Mucosa of descending colon (tissue), 3 donors: Measurements from ENCODE around the gene SMIM3. TPM values are rescaled to one million over a fixed set of nuclear protein-coding genes. Genes with fewer than 3 reads are reported as not detected.

Experiments
- ATAC-seq: fragments of 200-7000 bp; cut with Tn5 transposase; one replicate; pipeline ENCODE4 v1.9.1; 2020; ENCODE audit warnings: mild to moderate bottlenecking, moderate library complexity
- DNase-seq, 3 donors: peaks; one replicate each; pipeline ENCODE4 v3.0.0-alpha.2; 2020
- H3K36me3 ChIP-seq: fragments of 200-600 bp; one replicate; pipeline ENCODE4 v1.8.0; 2021; ENCODE audit warnings: low read depth, mild to moderate bottlenecking
- H3K4me1 ChIP-seq: fragments of 200-600 bp; one replicate; pipeline ENCODE4 v1.8.0; 2021; ENCODE audit warnings: low read depth, mild to moderate bottlenecking
- H3K4me3 ChIP-seq: fragments of 200-600 bp; one replicate; pipeline ENCODE4 v1.8.0; 2021; ENCODE audit warnings: mild to moderate bottlenecking
- H3K9me3 ChIP-seq: fragments of 200-600 bp; one replicate; pipeline ENCODE4 v1.8.0; 2021; ENCODE audit warnings: mild to moderate bottlenecking
- intact Hi-C, 2 donors: fragments of 100-400 bp; cut with DNase I in 1 of 2; cut with micrococcal nuclease in 1 of 2; formaldehyde crosslinking; loops; one replicate each; pipeline versions ENCODE4 v1.11.0 to v1.11.1; 2022; cut with DNase I, micrococcal nuclease
- total RNA-seq, 3 donors: library from RNA; stranded (reverse); fragmentation: NEBNext Ultra II Directional in 2 of 3; extraction: Animal tissue kit (Norgen Biotek cat#: 25700) in 2 of 3; gene quantifications; one replicate each; pipeline versions ENCODE4 v1.2.1 to v1.2.4, GENCODE V29; 2021 to 2023
- TF ChIP-seq, protein P1 (sequence below): fragments of 200-600 bp; IDR thresholded peaks from one replicate; pipeline ENCODE4 v1.8.0; 2022; ENCODE audit warnings: antibody characterized with exemption, mild to moderate bottlenecking
- donor health status: DM: no; HTN: no; CAD: no; lungs with moderate emphysema.
- donor health status: DM: no; HTN: no; CAD: no.
- donor health status: DM: no; HTN: yes; CAD: no.

Gene SMIM3
- total RNA-seq, 3 donors from 2014 or later = 9.3 to 21.6 (median 19.2) TPM

DNA sequence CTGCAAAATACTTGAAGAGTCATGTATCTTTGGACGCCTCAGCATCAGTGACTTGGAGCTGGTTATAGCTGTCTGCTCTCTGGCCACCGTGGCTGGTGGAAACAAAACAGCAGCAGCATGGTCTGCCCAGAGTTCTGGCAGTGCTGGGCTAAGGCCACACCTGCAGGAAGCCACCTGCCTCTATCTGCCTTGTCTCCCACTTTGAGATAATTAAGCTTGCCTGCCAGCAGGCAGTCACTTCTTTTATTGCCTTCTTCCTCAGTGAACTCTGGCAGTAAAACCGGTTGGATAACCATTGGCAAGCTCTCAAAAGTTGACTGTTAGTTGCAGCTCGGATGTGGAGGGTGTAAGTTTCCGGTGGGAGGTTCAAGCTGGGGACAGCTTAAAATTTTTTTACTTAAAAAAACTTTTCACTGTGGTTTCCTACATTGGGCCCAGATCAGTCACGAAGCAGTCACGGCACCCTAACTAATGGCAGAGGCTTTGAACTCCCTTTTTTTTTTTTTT lies 4.9 kb downstream of the SMIM3 start:
- intact Hi-C loops = no loop called here
- Histone ChIP-seq H3K4me3 (no peak overlapping the region), H3K4me1 (peaks cover 68% of the 10 kb centered on the region), H3K9me3 (no peaks in the 10 kb centered on the region), H3K36me3 (no peaks in the 10 kb centered on the region)
- TF ChIP-seq, protein P1, sequence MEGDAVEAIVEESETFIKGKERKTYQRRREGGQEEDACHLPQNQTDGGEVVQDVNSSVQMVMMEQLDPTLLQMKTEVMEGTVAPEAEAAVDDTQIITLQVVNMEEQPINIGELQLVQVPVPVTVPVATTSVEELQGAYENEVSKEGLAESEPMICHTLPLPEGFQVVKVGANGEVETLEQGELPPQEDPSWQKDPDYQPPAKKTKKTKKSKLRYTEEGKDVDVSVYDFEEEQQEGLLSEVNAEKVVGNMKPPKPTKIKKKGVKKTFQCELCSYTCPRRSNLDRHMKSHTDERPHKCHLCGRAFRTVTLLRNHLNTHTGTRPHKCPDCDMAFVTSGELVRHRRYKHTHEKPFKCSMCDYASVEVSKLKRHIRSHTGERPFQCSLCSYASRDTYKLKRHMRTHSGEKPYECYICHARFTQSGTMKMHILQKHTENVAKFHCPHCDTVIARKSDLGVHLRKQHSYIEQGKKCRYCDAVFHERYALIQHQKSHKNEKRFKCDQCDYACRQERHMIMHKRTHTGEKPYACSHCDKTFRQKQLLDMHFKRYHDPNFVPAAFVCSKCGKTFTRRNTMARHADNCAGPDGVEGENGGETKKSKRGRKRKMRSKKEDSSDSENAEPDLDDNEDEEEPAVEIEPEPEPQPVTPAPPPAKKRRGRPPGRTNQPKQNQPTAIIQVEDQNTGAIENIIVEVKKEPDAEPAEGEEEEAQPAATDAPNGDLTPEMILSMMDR = no peak
- peak; percentile 73 to 87 (median 80) for DNase-seq
- peak; percentile 76 for ATAC-seq

DNA sequence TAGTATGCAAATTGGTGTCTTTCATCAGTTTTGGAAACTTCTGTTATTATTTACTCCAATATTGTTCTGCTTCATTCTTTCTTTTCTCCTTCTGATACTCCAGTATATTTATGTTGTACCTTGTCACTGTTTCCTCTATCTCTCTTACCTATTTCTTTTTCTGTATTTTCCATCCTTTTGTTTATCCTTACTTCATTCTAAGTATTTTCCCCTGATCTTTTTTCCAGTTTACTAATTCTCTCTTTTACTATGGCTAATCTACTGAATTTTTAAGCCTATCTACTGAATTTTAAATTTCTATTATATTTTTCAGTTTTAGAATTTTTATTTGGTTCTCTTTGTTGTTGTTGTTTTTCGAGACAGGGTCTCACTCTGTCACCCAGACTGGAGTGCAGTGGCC lies 7.4 kb downstream of the SMIM3 start:
- Histone ChIP-seq H3K36me3 (no peaks in the 10 kb centered on the region), H3K9me3 (no peaks in the 10 kb centered on the region), H3K4me1 (peaks cover 52% of the 10 kb centered on the region), H3K4me3 (no peak overlapping the region)
- TF ChIP-seq, protein P1 = no peak
- ATAC-seq (no peak), DNase-seq (no peak)
- intact Hi-C loops = no loop called here

DNA sequence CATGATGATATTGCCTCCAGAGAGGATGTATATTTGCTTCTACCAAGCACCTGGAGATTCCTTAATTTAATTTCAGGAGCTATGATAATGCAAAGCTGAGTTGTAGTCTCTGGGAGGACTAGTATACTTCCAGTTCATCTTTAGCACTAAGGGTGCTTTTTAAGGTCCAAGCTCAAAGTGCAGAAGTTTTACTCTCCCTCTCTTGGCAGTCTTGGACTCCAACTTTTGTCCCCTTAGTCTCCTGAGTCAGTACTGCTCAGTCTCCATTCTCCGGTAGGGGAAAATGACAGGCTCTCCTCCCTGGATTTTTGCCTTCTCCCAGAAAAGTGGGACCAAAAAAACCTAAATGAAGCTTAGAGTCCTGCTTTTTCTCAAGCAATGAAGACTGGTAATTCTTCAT lies 8.3 kb downstream of the SMIM3 start:
- Histone ChIP-seq H3K36me3 (no peaks in the 10 kb centered on the region), H3K4me3 (no peak overlapping the region), H3K4me1 (peaks cover 42% of the 10 kb centered on the region), H3K9me3 (no peaks in the 10 kb centered on the region)
- TF ChIP-seq, protein P1 = no peak
- DNase-seq = no peak
- intact Hi-C loops = no loop called here
- no peak for ATAC-seq

DNA sequence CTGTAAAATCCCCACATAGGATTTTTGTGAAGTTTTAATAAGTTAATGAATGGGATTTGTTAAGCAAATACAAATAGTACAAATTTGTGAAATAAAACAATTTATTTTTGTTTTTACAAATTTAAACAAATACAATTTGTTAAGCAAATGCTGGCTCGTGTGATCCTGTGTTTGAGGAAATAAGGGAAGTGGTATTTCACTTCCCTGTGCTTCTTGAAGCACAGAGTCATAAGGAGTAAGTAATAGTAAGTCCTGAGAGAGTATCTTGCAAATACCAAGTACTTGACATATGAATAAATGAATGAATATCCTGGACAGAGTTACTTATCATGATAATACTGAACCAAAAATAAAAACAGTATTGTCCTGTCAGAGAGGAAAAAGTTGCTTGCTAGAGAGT lies 9.1 kb downstream of the SMIM3 start:
- TF ChIP-seq, protein P1 = no peak
- Histone ChIP-seq H3K4me3 (no peak overlapping the region), H3K4me1 (peaks cover 36% of the 10 kb centered on the region), H3K36me3 (no peaks in the 10 kb centered on the region), H3K9me3 (no peaks in the 10 kb centered on the region)
- DNase-seq (no peak), ATAC-seq (no peak)
- intact Hi-C loops = no loop called here

DNA sequence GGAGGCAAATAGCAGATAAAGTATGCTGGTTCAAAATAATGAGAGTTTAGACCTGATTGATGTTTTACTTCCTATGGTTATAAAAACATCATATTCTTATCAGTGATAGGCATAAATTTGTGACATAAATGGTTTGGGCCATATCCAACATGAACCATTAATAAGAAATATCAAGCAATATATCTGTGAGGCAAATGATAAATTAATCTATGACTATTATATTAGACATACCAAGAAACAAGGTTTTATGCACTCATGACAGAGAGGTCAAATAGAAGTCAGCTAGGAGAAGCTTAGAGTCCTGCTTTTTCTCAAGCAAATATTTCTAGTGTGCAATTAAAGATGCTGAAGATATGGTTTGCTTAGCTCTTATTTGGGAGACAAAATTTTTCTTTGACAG lies 10.4 kb downstream of the SMIM3 start:
- no peak overlapping the region for H3K4me3 ChIP-seq
- H3K36me3 ChIP-seq = no peaks in the 10 kb centered on the region
- TF ChIP-seq, protein P1 = no peak
- intact Hi-C loops = no loop called here
- H3K4me1 ChIP-seq = peaks cover 24% of the 10 kb centered on the region
- H3K9me3 ChIP-seq = no peaks in the 10 kb centered on the region
- DNase-seq = no peak
- no peak for ATAC-seq

DNA sequence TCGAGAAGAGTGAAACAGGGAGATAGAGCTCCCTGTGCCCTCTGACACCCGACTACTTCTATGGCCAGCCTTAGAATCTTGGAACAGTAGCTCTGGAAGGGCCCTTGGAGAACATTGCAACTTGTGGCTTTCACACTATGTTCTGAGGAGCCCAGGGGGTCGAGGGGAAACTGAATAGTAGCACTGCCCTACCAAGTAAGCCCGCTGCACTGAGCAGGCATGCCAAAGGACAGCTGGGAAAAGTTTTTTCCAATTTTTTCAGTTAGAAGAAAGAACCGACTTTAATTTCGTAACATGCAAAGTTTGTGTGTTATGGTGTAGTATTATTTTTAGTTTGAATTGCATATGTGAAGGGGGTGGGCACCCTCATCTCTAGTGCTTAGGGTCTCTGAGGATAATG lies 10.9 kb downstream of the SMIM3 start:
- no peak for DNase-seq

More for the DNA sequence above, 10.9 kb downstream of the SMIM3 start:
- intact Hi-C loops = no loop called here
- Histone ChIP-seq H3K4me3 (no peak overlapping the region), H3K9me3 (no peaks in the 10 kb centered on the region), H3K36me3 (no peaks in the 10 kb centered on the region), H3K4me1 (peaks cover 19% of the 10 kb centered on the region)
- ATAC-seq = no peak
- TF ChIP-seq, protein P1 = no peak
